ENCODE data around the gene HSF5. TPM values are rescaled to one million over a fixed set of nuclear protein-coding genes. Genes with fewer than 3 reads are reported as not detected.

Gene HSF5
- total RNA-seq, 1 experiment from 2014 or later = not detected

DNA sequence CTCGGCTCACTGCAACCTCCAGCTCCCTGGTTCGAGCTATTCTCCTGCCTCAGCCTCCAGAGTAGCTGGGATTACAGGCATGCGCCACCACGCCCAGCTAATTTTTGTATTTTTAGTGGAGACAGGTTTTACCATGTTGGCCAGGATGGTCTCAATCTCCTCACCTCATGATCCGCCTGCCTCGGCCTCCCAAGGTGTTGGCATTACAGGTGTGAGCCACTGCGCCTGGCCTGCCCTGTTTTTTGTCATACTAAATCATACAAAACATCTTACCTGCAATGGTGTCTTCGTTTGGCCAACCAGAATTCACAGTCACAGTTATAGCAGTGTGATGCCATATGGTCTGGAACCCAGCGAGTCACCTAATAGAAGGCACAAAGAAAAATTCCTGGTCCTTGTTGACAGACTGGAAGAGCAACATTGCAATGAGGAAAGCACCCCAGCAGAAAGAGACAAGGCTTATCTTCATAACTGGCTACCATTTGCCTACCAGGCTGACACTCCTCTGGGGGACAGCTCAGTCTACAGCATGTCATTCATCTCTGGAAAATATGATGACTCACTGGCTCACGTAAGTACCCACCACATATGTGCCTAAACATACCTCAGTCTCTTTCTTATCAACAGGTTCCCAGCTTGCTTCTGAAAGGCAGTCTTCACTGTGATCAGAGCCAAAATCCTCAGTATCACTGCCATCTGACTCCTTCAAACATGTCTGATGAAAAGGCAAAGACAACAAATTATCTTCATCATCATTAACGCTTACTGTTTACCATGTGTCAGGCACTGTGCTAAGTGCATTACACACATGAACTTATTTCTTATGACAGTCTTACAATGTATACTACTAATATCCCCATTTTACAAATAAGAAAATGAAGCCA, 4.3 kb upstream of the HSF5 start:
- Histone ChIP-seq H2AK5ac (ENCODE audit: insufficient read length, low read length) (no peak overlapping the region), H3K23me2 (ENCODE audit: insufficient read length, low read depth, low read length, poor library complexity, severe bottlenecking) (no peaks in the 10 kb centered on the region), H4K8ac (replicated peaks; ENCODE audit: insufficient read length, low read depth, low read length) (no peak overlapping the region), H3K14ac (ENCODE audit: insufficient read depth, low read length) (no peak overlapping the region), H2BK20ac (ENCODE audit: low read depth, low read length, poor library complexity, severe bottlenecking) (no peak overlapping the region), H2BK12ac (ENCODE audit: insufficient read length, low read depth, low read length) (no peak overlapping the region), H3T11ph (ENCODE audit: low read length) (no peak overlapping the region), H3K4me1 (ENCODE audit: insufficient read depth, low read length) (no peaks in the 10 kb centered on the region), H4K5ac (ENCODE audit: insufficient read length, low read depth, low read length) (no peak overlapping the region), H3K27me3 (ENCODE audit: insufficient read depth, low read length) (no peaks in the 10 kb centered on the region), H2BK15ac (ENCODE audit: low read depth, low read length) (no peak overlapping the region), H2AFZ (ENCODE audit: low read length) (no peak overlapping the region), H3K18ac (ENCODE audit: insufficient read length, low read depth, low read length) (no peak overlapping the region), H3K4ac (ENCODE audit: low read depth, low read length) (no peak overlapping the region), H3K27ac (ENCODE audit: insufficient read length, low read depth, low read length) (no peak overlapping the region), H4K20me1 (ENCODE audit: control insufficient read depth, insufficient read depth, insufficient read length) (no peaks in the 10 kb centered on the region), H3K56ac (ENCODE audit: insufficient read length, low read depth, low read length) (no peak overlapping the region), H3K23ac (ENCODE audit: insufficient read length, low read depth, low read length) (no peak overlapping the region), H2BK120ac (ENCODE audit: low read depth, low read length, poor library complexity, severe bottlenecking) (no peak overlapping the region), H3K79me2 (ENCODE audit: insufficient read depth, low read length) (no peaks in the 10 kb centered on the region; the same call in 1 of the 2 replicates), H3K9ac (ENCODE audit: extremely low read depth, insufficient read length, low read length) (no peak overlapping the region), H4K91ac (ENCODE audit: insufficient read length, low read depth, low read length) (no peak overlapping the region), H3K4me2 (ENCODE audit: insufficient read depth, insufficient read length, low read length) (no peak overlapping the region), H3K79me1 (ENCODE audit: insufficient read depth, low read depth, low read length, poor library complexity, severe bottlenecking) (no peaks in the 10 kb centered on the region), H2BK5ac (ENCODE audit: insufficient read length, low read length) (no peak overlapping the region), H3K9me3 (ENCODE audit: control insufficient read depth, low read depth, low read length) (no peaks in the 10 kb centered on the region)
- TF ChIP-seq, protein P1, sequence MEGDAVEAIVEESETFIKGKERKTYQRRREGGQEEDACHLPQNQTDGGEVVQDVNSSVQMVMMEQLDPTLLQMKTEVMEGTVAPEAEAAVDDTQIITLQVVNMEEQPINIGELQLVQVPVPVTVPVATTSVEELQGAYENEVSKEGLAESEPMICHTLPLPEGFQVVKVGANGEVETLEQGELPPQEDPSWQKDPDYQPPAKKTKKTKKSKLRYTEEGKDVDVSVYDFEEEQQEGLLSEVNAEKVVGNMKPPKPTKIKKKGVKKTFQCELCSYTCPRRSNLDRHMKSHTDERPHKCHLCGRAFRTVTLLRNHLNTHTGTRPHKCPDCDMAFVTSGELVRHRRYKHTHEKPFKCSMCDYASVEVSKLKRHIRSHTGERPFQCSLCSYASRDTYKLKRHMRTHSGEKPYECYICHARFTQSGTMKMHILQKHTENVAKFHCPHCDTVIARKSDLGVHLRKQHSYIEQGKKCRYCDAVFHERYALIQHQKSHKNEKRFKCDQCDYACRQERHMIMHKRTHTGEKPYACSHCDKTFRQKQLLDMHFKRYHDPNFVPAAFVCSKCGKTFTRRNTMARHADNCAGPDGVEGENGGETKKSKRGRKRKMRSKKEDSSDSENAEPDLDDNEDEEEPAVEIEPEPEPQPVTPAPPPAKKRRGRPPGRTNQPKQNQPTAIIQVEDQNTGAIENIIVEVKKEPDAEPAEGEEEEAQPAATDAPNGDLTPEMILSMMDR (conservative IDR thresholded peaks at IDR 0.05) = no peak
- WGBS (ENCODE audit: extremely low coverage, insufficient read length, low lambda C conversion rate) = no CpG with 5 or more reads among the region's 11 CpGs
- no peaks in the 10 kb centered on the region for H3K9me3 Mint-ChIP-seq
- DNase-seq = no peak
- peaks cover 44 to 82% (median 75%) of the 10 kb centered on the region in 3 experiments for H3K36me3 Mint-ChIP-seq (ENCODE audit: insufficient read depth in 1 of 3, low read depth in 3 of 3)
- no peaks in the 10 kb centered on the region for H3K27me3 Mint-ChIP-seq (ENCODE audit: low read depth)
- H3K4me3 Mint-ChIP-seq = no peak overlapping the region
- peak overlapping the region in 1 of 3 experiments; percentile 80; a peak in 1 of 7 replicates for H3K27ac Mint-ChIP-seq
- no peaks in the 10 kb centered on the region for H3K4me1 Mint-ChIP-seq

Data from H9 (cell line).